ENCODE measurements around the gene LRRC63. TPM values are rescaled to one million over a fixed set of nuclear protein-coding genes. Genes with fewer than 3 reads are reported as not detected.

Gene LRRC63
- total and polyA plus RNA-seq, 8 donors: 0.10 to 0.65 (median 0.35) TPM

GRCh38 chr13:46181377-46181839 lies 30.3 kb upstream of the LRRC63 start:
- Histone ChIP-seq H3K27ac (peak overlapping the region; percentile 62 to 93), H3K4me3 (peak overlapping the region; percentile 12 to 52), H3K27me3 (no peaks in the 10 kb centered on the region), H3K9me3 (no peaks in the 10 kb centered on the region), H3K4me1 (peaks cover 0 to 39% of the 10 kb centered on the region in 2 donors), H3K36me3 (no peaks in the 10 kb centered on the region)
- DNase-seq: no peak
- TF ChIP-seq CTCF (IDR thresholded peaks at IDR 0.05): no peak
- no peak for ATAC-seq
- intact Hi-C loops (cut with DNase I): no loop called here

GRCh38 chr13:46181840-46182490 lies 29.8 kb upstream of the LRRC63 start, which contains the start of gene LCP1:
Gene LCP1, minus strand, starts transcription at chr13:46182177. Its CDS starts 22,515 bp downstream, at chr13:46159662.
- peak; percentile 71 for ATAC-seq

GRCh38 chr13:46182491-46182877 lies 29.2 kb upstream of the LRRC63 start:
- Histone ChIP-seq H3K27ac (peak overlapping the region; percentile 62 to 93), H3K9me3 (no peaks in the 10 kb centered on the region), H3K27me3 (no peaks in the 10 kb centered on the region), H3K36me3 (no peaks in the 10 kb centered on the region), H3K4me3 (peak overlapping the region in 1 of 2 donors; percentile 52), H3K4me1 (peaks cover 0 to 39% of the 10 kb centered on the region in 2 donors)
- intact Hi-C loops (cut with DNase I): no loop called here
- ATAC-seq (peak; percentile 8), DNase-seq (no peak)
- no peak for TF ChIP-seq CTCF (IDR thresholded peaks at IDR 0.05)

More at GRCh38 chr13:46181840-46182490, 29.8 kb upstream of the LRRC63 start, which contains the start of gene LCP1:
- no peaks in the 10 kb centered on the region for H3K9me3 ChIP-seq
- H3K27me3 ChIP-seq: no peaks in the 10 kb centered on the region
- intact Hi-C loops (cut with DNase I): no loop called here
- H3K27ac ChIP-seq: peak within 1 kb of the TSS; percentile 62 to 93
- peak in 2 of 4 donors; percentile 46 to 82 for DNase-seq
- H3K4me3 ChIP-seq: peak within 1 kb of the TSS; percentile 12 to 52
- peaks cover 0 to 37% of the 10 kb centered on the region in 2 donors for H3K4me1 ChIP-seq
- no peak for TF ChIP-seq CTCF (IDR thresholded peaks at IDR 0.05)
- no peaks in the 10 kb centered on the region for H3K36me3 ChIP-seq

GRCh38 chr13:46183018-46183946 lies 28.4 kb upstream of the LRRC63 start:
- ATAC-seq (no peak), DNase-seq (no peak)
- Histone ChIP-seq H3K27ac (peak overlapping the region in 1 of 2 donors; percentile 93), H3K27me3 (no peaks in the 10 kb centered on the region), H3K4me1 (peaks cover 0 to 36% of the 10 kb centered on the region in 2 donors), H3K36me3 (no peaks in the 10 kb centered on the region), H3K4me3 (no peak overlapping the region), H3K9me3 (no peaks in the 10 kb centered on the region)
- intact Hi-C loops (cut with DNase I): no loop called here
- TF ChIP-seq CTCF (IDR thresholded peaks at IDR 0.05): no peak
